Neuron (in vitro differentiated cells): ENCODE results near the gene HEPN1.

ENCODE experiments used
- H2AFZ ChIP-seq: one replicate; pipeline ENCODE4 v1.6.1; 2013; ENCODE audit warnings: low read depth, mild to moderate bottlenecking, inconsistent platforms, low read length, moderate library complexity
- H3K27me3 ChIP-seq: one replicate; pipeline ENCODE4 v1.6.1; 2013; ENCODE audit warnings: low read length; ENCODE audit not compliant: insufficient read depth
- H3K36me3 ChIP-seq: one replicate; pipeline ENCODE4 v1.6.1; 2013; ENCODE audit warnings: low read length; ENCODE audit not compliant: insufficient read depth
- H3K4me1 ChIP-seq: one replicate; pipeline ENCODE4 v1.6.1; 2013; ENCODE audit warnings: low read length; ENCODE audit not compliant: insufficient read depth
- H3K4me3 ChIP-seq: 2 replicates; pipeline ENCODE4 v1.5.1; 2013; ENCODE audit warnings: mild to moderate bottlenecking, low read length, moderate library complexity
- H3K9me3 ChIP-seq: one replicate; pipeline ENCODE4 v1.6.1; 2013; ENCODE audit warnings: low read length

The HEPN1 gene

GRCh38 chr11:124889191-124890091 lies 29.6 kb upstream of the HEPN1 start:
- H3K4me3 ChIP-seq, result no peak overlapping the region
- H3K36me3 ChIP-seq, result no peaks in the 10 kb centered on the region
- no peaks in the 10 kb centered on the region for H3K9me3 ChIP-seq
- no peaks in the 10 kb centered on the region for H3K4me1 ChIP-seq
- no peak overlapping the region for H2AFZ ChIP-seq
- H3K27me3 ChIP-seq, result peaks cover 17% of the 10 kb centered on the region

GRCh38 chr11:124890151-124890550 lies 28.9 kb upstream of the HEPN1 start:
- H2AFZ ChIP-seq, result no peak overlapping the region
- no peak overlapping the region for H3K4me3 ChIP-seq
- no peaks in the 10 kb centered on the region for H3K36me3 ChIP-seq
- H3K9me3 ChIP-seq, result no peaks in the 10 kb centered on the region
- no peaks in the 10 kb centered on the region for H3K4me1 ChIP-seq
- peaks cover 17% of the 10 kb centered on the region for H3K27me3 ChIP-seq

- Histone ChIP-seq H3K4me1 (no peaks in the 10 kb centered on the region), H3K27me3 (peaks cover 17% of the 10 kb centered on the region), H3K4me3 (no peak overlapping the region), H2AFZ (no peak overlapping the region), H3K9me3 (no peaks in the 10 kb centered on the region), H3K36me3 (no peaks in the 10 kb centered on the region)
These were observed 28.2 kb upstream of the HEPN1 start for GRCh38 chr11:124890683-124891372.

- no peaks in the 10 kb centered on the region for H3K4me1 ChIP-seq
- H3K9me3 ChIP-seq, result no peaks in the 10 kb centered on the region
- H3K27me3 ChIP-seq, result peaks cover 17% of the 10 kb centered on the region
- no peak overlapping the region for H2AFZ ChIP-seq
- no peak overlapping the region for H3K4me3 ChIP-seq
- H3K36me3 ChIP-seq, result no peaks in the 10 kb centered on the region
These were observed 27.6 kb upstream of the HEPN1 start for GRCh38 chr11:124891373-124891861.

- H3K9me3 ChIP-seq, result no peaks in the 10 kb centered on the region
- H3K36me3 ChIP-seq, result no peaks in the 10 kb centered on the region
- no peak overlapping the region for H2AFZ ChIP-seq
- H3K4me3 ChIP-seq, result no peak overlapping the region
- peaks cover 17% of the 10 kb centered on the region for H3K27me3 ChIP-seq
- no peaks in the 10 kb centered on the region for H3K4me1 ChIP-seq
These were observed 26.9 kb upstream of the HEPN1 start for GRCh38 chr11:124892146-124892545.

GRCh38 chr11:124892750-124893454 lies 26.1 kb upstream of the HEPN1 start:
- H3K4me3 ChIP-seq, result no peak overlapping the region
- H2AFZ ChIP-seq, result no peak overlapping the region
- H3K36me3 ChIP-seq, result no peaks in the 10 kb centered on the region
- no peaks in the 10 kb centered on the region for H3K9me3 ChIP-seq
- no peaks in the 10 kb centered on the region for H3K4me1 ChIP-seq
- peaks cover 17% of the 10 kb centered on the region for H3K27me3 ChIP-seq

- Histone ChIP-seq H3K36me3 (no peaks in the 10 kb centered on the region), H3K27me3 (peaks cover 14% of the 10 kb centered on the region), H3K4me1 (peaks cover 6% of the 10 kb centered on the region), H2AFZ (no peak overlapping the region), H3K4me3 (no peak overlapping the region), H3K9me3 (no peaks in the 10 kb centered on the region)
These were observed 25.2 kb upstream of the HEPN1 start for GRCh38 chr11:124893781-124894401.

GRCh38 chr11:124894606-124895430 lies 24.2 kb upstream of the HEPN1 start:
- H3K4me1 ChIP-seq, result peaks cover 6% of the 10 kb centered on the region
- peaks cover 10% of the 10 kb centered on the region for H3K27me3 ChIP-seq
- H2AFZ ChIP-seq, result no peak overlapping the region
- H3K4me3 ChIP-seq, result no peak overlapping the region
- H3K9me3 ChIP-seq, result no peaks in the 10 kb centered on the region
- no peaks in the 10 kb centered on the region for H3K36me3 ChIP-seq

- Histone ChIP-seq H2AFZ (no peak overlapping the region), H3K4me1 (peaks cover 6% of the 10 kb centered on the region), H3K4me3 (no peak overlapping the region), H3K36me3 (no peaks in the 10 kb centered on the region), H3K27me3 (peaks cover 8% of the 10 kb centered on the region), H3K9me3 (no peaks in the 10 kb centered on the region)
These were observed 23.5 kb upstream of the HEPN1 start for GRCh38 chr11:124895471-124895971.

- H3K4me1 ChIP-seq, result peaks cover 6% of the 10 kb centered on the region
- no peak overlapping the region for H2AFZ ChIP-seq
- H3K9me3 ChIP-seq, result no peaks in the 10 kb centered on the region
- H3K4me3 ChIP-seq, result no peak overlapping the region
- no peaks in the 10 kb centered on the region for H3K36me3 ChIP-seq
- peaks cover 8% of the 10 kb centered on the region for H3K27me3 ChIP-seq
These were observed 22.8 kb upstream of the HEPN1 start for GRCh38 chr11:124896071-124896750.

- Histone ChIP-seq H3K36me3 (no peaks in the 10 kb centered on the region), H2AFZ (no peak overlapping the region), H3K4me3 (no peak overlapping the region), H3K9me3 (no peaks in the 10 kb centered on the region), H3K27me3 (peaks cover 7% of the 10 kb centered on the region), H3K4me1 (peaks cover 6% of the 10 kb centered on the region)
These were observed 22.1 kb upstream of the HEPN1 start for GRCh38 chr11:124896821-124897391.
